ENCODE results near the gene CD6.

DNA sequence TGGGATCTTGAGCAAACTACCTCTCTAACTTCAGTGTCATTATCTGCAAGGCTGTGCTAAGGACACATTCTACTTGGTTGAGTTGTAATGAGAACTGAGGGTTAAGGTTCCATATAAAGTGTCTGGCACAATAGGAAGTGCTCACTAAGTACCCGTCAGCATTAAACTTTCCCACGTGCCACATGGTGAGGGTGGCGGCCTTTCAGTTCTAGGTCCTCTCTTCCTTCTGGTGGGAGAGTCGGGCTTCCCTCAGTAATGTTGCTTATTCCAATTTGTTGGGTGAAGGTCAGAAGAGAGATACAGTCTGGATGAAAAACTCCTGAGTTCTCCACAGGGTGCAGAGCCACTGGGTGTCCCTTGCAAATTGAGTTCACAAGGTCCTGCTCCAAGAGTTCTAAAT is 4.6 kb upstream of the CD6 start:
- no peak for TF ChIP-seq CTCF (IDR thresholded peaks at IDR 0.05 in 8 of 11, conservative IDR thresholded peaks at IDR 0.05 in 3 of 11)
- TF ChIP-seq POLR2AphosphoS5 (IDR thresholded peaks at IDR 0.05): no peak
